Esophagus muscularis mucosa (tissue), 4 donors: ENCODE data around the gene F8A1. TPM values are rescaled to one million over a fixed set of nuclear protein-coding genes. Genes with fewer than 3 reads are reported as not detected.
"Not testable (repeated sequence)": the region's sequence is repeated elsewhere in the genome, so short reads cannot be mapped to it uniquely, and the experiment has no call there.

Source experiments
- DNase-seq: peaks from one replicate; pipeline ENCODE4 v3.0.0-alpha.2; 2017; ENCODE audit errors: extremely low spot score
- H3K27ac ChIP-seq, 4 donors: fragments of 200-600 bp; sonication (generic); replicated peaks in 1 of 4; 1 replicate in 3 of 4; 2 replicates in 1 of 4; pipeline ENCODE4 v1.5.1; 2016 to 2019; ENCODE audit warnings: mild to moderate bottlenecking in 1 of 4
- H3K27me3 ChIP-seq, 4 donors: fragments of 200-600 bp; sonication (generic); one replicate each; pipeline versions ENCODE4 v1.5.1 to v1.6.0; 2016 to 2019
- H3K36me3 ChIP-seq, 4 donors: fragments of 200-600 bp; sonication (generic); one replicate each; pipeline ENCODE4 v1.5.1; 2016 to 2019
- H3K4me1 ChIP-seq, 4 donors: fragments of 200-600 bp; sonication (generic); one replicate each; pipeline ENCODE4 v1.5.1; 2016 to 2019
- H3K4me3 ChIP-seq, 4 donors: fragments of 200-600 bp; sonication (generic); 1 replicate in 2 of 4; 2 replicates in 2 of 4; pipeline ENCODE4 v1.5.1; 2016 to 2019; ENCODE audit warnings: mild to moderate bottlenecking in 4 of 4, moderate library complexity in 1 of 4
- H3K9me3 ChIP-seq, 4 donors: fragments of 200-600 bp; sonication (generic); 1 replicate in 3 of 4; 2 replicates in 1 of 4; pipeline ENCODE4 v1.5.1; 2016 to 2019
- EP300 ChIP-seq: sonication (generic); formaldehyde crosslinking; IDR thresholded peaks from one replicate; pipeline ENCODE4 v1.6.1; 2017; ENCODE audit warnings: antibody characterized with exemption
- POLR2A ChIP-seq: fragments of 450-650 bp; IDR thresholded peaks from one replicate; pipeline ENCODE4 v1.6.1; 2017; ENCODE audit warnings: antibody characterized with exemption, moderate library complexity, mild to moderate bottlenecking, low read depth
- POLR2AphosphoS5 ChIP-seq, 2 donors: sonication (generic); formaldehyde crosslinking; IDR thresholded peaks; one replicate each; pipeline ENCODE4 v1.6.1; 2017; ENCODE audit warnings: antibody characterized with exemption in 2 of 2
- WGBS: methylation state at CpG from one replicate; pipeline ENCODE4 v1.1.5; 2018; 5-methylcytosine and 5-hydroxymethylcytosine counted together
- intact Hi-C: fragments of 100-400 bp; cut with DNase I; formaldehyde crosslinking; loops from one replicate; pipeline ENCODE4 v1.15.1; 2023
- total RNA-seq, 4 donors: library from RNA; depleted of rRNA; stranded (reverse); fragments of >200 nt; gene quantifications; one replicate each; pipeline versions ENCODE4 v1.1.0 to v1.2.1, GENCODE V29; 2016
- TF ChIP-seq, protein P1 (sequence below), 3 experiments: fragments of 200-600 bp in 2 of 3; fragments of 450-650 bp in 1 of 3; sonication (generic) in 2 of 3; IDR thresholded peaks; one replicate each; pipeline ENCODE4 v1.5.1; 2017 to 2019; ENCODE audit warnings: antibody characterized with exemption in 3 of 3, mild to moderate bottlenecking in 2 of 3, moderate library complexity in 1 of 3

The F8A1 gene
- total RNA-seq, 4 donors from 2014 or later: 3.3 to 15.4 (median 8.6) TPM

DNA sequence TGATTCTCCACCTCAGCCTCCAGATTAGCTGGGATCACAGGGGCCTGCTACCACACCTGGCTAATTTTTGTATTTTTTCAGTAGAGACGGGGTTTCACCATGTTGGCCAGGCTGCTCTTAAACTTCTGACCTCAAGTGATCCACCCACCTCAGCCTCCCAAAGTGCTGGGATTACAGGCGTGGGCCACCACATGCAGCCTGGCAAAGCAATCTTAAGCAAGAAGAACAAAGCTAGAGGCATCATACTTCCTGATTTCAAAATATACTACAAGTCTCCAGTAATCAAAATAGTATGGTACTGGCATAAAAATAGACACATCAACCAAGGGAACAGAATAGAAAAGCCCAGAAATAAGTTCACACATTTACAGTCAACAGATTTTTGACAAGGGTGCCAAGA is 12.8 kb upstream of the F8A1 start:
- intact Hi-C loops: no loop called here
- TF ChIP-seq POLR2A: no peak
- TF ChIP-seq EP300: no peak
- no peak for TF ChIP-seq POLR2AphosphoS5 (IDR thresholded peaks at IDR 0.05)
- Histone ChIP-seq H3K27me3 (no peaks in the 10 kb centered on the region), H3K9me3 (peaks cover 0 to 15% (median 0%) of the 10 kb centered on the region in 4 donors), H3K4me1 (no peaks in the 10 kb centered on the region), H3K27ac (no peak overlapping the region), H3K4me3 (no peak overlapping the region), H3K36me3 (no peaks in the 10 kb centered on the region)
- no peak for DNase-seq
- 61% methylated on average over 2 of the region's 2 CpGs for WGBS

DNA sequence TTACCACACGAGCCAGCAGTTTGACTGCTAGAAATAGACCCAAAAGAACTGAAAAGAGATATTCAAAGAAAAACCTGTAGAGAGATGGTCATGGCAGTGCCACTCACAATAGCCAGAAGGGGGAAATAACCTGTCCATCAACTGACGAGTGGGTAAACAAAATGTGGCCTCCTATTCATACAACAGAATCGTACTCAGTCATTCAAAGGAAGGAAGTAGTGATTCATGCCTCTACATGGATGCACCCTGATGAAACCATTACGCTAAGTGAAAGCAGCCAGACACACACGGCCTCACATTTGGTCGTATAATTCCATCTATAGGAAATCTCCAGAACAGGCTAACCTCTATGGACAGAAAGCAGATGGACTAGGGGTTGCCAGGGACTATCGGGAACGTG is 2.1 kb upstream of the F8A1 start:
- H3K4me3 ChIP-seq, H3K27me3 ChIP-seq, H3K36me3 ChIP-seq, H3K9me3 ChIP-seq, DNase-seq, H3K4me1 ChIP-seq, H3K27ac ChIP-seq, intact Hi-C loops: not testable (repeated sequence)
- WGBS: no CpG with 5 or more reads among the region's 8 CpGs

DNA sequence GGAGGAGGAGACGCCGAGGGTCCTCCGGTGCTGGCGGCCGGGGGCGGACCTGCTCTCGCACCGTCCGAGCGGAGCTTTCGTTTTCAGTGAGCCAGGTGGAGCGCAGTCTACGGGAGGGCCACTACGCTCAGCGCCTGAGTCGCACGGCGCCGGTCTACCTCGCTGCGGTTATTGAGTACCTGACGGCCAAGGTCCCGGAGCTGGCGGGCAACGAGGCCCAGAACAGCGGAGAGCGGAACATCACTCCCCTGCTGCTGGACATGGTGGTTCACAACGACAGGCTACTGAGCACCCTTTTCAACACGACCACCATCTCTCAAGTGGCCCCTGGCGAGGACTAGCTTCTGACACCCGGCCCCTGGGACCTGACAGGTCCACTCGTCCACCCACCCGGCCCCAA is 1.1 kb upstream of the F8A1 start:
- DNase-seq, H3K4me3 ChIP-seq, H3K27ac ChIP-seq, H3K27me3 ChIP-seq, intact Hi-C loops, H3K4me1 ChIP-seq, H3K36me3 ChIP-seq, H3K9me3 ChIP-seq: not testable (repeated sequence)
- no CpG with 5 or more reads among the region's 33 CpGs for WGBS

DNA sequence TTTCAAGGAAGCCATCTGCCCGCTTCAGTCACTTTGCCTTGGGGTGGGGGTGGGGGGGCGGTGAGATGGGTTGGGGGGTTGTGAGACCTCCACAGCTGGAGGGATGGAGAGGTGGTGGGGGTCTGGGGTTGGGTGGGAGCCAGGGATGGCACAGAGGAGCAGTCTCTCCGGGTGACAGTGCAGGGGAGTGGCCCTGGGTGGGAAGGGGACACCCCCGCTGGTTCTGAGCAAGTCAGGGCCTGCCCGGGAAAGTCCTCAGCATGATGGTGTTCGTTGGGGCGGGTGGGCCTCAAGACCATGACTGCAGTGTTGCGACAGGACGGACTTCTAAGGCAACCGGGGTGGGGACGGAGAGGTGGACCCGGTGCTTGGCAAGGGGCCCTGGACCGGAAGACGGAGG is 606 bp upstream of the F8A1 start:
- H3K4me1 ChIP-seq, H3K36me3 ChIP-seq, H3K27ac ChIP-seq, H3K9me3 ChIP-seq, H3K27me3 ChIP-seq, DNase-seq, intact Hi-C loops: not testable (repeated sequence)
- WGBS: 79% methylated on average over 4 of the region's 14 CpGs
- peak overlapping the region in 1 of 4 donors; percentile 45 for H3K4me3 ChIP-seq

DNA sequence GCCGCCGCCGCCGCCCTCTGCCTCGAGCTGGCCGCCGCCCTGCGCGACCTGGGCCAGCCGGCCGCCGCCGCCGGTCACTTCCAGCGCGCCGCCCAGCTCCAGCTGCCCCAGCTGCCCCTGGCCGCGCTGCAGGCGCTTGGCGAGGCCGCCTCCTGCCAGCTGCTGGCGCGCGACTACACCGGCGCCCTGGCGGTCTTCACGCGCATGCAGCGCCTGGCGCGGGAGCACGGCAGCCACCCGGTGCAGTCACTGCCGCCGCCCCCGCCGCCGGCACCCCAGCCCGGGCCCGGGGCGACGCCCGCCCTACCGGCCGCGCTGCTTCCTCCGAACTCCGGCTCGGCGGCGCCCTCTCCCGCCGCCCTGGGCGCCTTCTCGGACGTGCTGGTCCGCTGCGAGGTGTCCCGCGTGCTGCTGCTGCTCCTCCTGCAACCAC is 650 bp downstream of the F8A1 start:
- H3K27ac ChIP-seq, H3K4me1 ChIP-seq, H3K36me3 ChIP-seq, H3K4me3 ChIP-seq, intact Hi-C loops, DNase-seq, H3K27me3 ChIP-seq, H3K9me3 ChIP-seq: not testable (repeated sequence)
- WGBS: no CpG with 5 or more reads among the region's 62 CpGs

DNA sequence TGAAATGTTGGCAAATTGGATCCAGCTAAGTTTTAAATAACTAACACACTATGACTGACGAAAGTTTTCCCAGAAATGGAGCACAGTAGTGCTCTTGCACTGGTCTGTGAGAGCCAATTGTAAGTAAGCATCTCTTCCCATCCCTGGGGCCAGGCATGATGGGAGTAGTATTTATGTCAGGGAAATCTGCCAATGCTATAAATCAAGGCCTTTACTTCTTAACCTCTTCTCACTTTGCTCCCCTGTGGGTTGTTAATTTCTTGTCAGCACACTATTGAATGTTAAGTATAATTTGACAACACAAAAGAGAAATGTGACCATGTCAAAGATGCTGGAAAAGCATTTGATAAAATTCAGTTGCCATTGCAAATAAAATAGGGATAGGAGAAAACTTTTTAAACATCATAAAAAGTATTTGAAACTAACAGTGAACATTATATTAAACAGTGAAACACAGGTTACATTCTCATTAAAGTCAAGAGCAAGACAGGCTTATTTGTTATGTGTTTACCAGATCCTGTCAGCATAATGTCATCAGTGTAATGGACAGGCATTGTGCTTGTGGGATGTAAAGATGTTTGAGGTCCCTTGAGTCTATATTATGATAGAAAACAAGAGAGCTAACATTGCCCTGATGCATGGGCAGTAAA is 5.0 kb downstream of the F8A1 start:
- no peak overlapping the region for H3K27ac ChIP-seq
- H3K36me3 ChIP-seq: no peaks in the 10 kb centered on the region
- no peak overlapping the region for H3K4me3 ChIP-seq
- intact Hi-C loops: no loop called here
- no peaks in the 10 kb centered on the region for H3K9me3 ChIP-seq
- peaks cover 0 to 4% (median 0%) of the 10 kb centered on the region in 4 donors for H3K4me1 ChIP-seq
- WGBS: 30% methylated on average over 1 of the region's 1 CpG
- no peaks in the 10 kb centered on the region for H3K27me3 ChIP-seq
- DNase-seq: no peak
- TF ChIP-seq POLR2AphosphoS5 (IDR thresholded peaks at IDR 0.05): no peak
- TF ChIP-seq EP300: no peak
- TF ChIP-seq, protein P1, sequence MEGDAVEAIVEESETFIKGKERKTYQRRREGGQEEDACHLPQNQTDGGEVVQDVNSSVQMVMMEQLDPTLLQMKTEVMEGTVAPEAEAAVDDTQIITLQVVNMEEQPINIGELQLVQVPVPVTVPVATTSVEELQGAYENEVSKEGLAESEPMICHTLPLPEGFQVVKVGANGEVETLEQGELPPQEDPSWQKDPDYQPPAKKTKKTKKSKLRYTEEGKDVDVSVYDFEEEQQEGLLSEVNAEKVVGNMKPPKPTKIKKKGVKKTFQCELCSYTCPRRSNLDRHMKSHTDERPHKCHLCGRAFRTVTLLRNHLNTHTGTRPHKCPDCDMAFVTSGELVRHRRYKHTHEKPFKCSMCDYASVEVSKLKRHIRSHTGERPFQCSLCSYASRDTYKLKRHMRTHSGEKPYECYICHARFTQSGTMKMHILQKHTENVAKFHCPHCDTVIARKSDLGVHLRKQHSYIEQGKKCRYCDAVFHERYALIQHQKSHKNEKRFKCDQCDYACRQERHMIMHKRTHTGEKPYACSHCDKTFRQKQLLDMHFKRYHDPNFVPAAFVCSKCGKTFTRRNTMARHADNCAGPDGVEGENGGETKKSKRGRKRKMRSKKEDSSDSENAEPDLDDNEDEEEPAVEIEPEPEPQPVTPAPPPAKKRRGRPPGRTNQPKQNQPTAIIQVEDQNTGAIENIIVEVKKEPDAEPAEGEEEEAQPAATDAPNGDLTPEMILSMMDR (IDR thresholded peaks at IDR 0.05): no peak
- TF ChIP-seq POLR2A: no peak

DNA sequence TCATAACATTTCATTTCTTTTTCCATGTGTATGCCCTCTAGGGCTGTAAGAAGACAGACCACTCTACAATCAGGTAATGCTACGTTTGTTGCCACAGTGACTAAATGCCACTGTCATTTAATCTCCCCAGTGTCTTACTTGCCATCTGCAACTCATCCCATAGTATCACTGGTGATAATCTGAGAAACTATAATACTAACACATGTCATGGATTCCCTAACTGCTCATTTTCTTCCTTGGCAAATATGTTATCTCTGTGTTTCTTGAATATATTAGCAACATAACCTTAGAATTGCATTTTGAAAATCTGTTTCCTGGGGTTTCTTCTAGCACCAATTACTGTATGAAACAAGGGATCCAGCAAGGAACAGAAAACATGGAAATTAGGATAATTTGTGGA is 6.1 kb downstream of the F8A1 start:
- Histone ChIP-seq H3K27me3 (no peaks in the 10 kb centered on the region), H3K27ac (no peak overlapping the region), H3K36me3 (no peaks in the 10 kb centered on the region), H3K9me3 (no peaks in the 10 kb centered on the region), H3K4me3 (no peak overlapping the region), H3K4me1 (peaks cover 0 to 4% (median 0%) of the 10 kb centered on the region in 4 donors)
- intact Hi-C loops: no loop called here
- TF ChIP-seq POLR2A: no peak
- TF ChIP-seq EP300: no peak
- TF ChIP-seq, protein P1 (IDR thresholded peaks at IDR 0.05): no peak
- DNase-seq: no peak
- WGBS: 79% methylated on average over 1 of the region's 1 CpG
